B cell (primary cell): ENCODE measurements around the gene OXNAD1.

Experiments used
- EZH2 ChIP-seq: IDR thresholded peaks from 2 replicates; pipeline ENCODE4 v1.6.1; 2012; ENCODE audit warnings: borderline replicate concordance, low read depth, mild to moderate bottlenecking, moderate library complexity, low read length; ENCODE audit not compliant: insufficient read depth, poor library complexity, severe bottlenecking
- TF ChIP-seq, protein P1 (sequence below): fragments of 200-600 bp; IDR thresholded peaks from one replicate; pipeline ENCODE4 v1.8.0; 2022; ENCODE audit warnings: antibody characterized with exemption, mild to moderate bottlenecking

DNA sequence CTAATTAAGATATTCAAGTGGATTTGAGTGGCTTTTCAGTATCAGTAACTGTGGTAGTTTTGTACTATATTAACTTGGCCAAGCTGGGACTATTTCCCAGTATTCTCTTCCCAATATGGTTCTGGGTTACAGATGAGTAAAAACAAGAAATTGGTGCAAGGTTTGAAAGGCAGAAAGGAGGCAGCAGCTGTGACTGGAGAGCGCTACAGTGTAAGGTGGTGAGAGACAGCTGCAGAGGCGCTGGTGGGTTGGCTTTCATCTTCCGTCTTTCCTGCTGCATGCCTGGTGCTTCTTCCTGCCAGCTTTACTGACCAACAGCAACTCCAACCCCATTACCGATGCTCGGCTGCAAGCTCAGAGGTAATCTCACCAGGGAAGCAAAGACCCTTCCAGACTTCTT, 10.1 kb upstream of the OXNAD1 start:
- TF ChIP-seq, protein P1, sequence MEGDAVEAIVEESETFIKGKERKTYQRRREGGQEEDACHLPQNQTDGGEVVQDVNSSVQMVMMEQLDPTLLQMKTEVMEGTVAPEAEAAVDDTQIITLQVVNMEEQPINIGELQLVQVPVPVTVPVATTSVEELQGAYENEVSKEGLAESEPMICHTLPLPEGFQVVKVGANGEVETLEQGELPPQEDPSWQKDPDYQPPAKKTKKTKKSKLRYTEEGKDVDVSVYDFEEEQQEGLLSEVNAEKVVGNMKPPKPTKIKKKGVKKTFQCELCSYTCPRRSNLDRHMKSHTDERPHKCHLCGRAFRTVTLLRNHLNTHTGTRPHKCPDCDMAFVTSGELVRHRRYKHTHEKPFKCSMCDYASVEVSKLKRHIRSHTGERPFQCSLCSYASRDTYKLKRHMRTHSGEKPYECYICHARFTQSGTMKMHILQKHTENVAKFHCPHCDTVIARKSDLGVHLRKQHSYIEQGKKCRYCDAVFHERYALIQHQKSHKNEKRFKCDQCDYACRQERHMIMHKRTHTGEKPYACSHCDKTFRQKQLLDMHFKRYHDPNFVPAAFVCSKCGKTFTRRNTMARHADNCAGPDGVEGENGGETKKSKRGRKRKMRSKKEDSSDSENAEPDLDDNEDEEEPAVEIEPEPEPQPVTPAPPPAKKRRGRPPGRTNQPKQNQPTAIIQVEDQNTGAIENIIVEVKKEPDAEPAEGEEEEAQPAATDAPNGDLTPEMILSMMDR: no peak
- TF ChIP-seq EZH2: no peak
